GM19025 (cell line): ENCODE results near the gene OVOL1.

ENCODE experiments used
- ATAC-seq: cut with Tn5 transposase; IDR thresholded peaks from one replicate; pipeline ENCODE4 v1.9.1; 2021; ENCODE audit warnings: mild to moderate bottlenecking, low read depth, moderate library complexity; ENCODE audit not compliant: unreplicated experiment

Gene OVOL1

DNA sequence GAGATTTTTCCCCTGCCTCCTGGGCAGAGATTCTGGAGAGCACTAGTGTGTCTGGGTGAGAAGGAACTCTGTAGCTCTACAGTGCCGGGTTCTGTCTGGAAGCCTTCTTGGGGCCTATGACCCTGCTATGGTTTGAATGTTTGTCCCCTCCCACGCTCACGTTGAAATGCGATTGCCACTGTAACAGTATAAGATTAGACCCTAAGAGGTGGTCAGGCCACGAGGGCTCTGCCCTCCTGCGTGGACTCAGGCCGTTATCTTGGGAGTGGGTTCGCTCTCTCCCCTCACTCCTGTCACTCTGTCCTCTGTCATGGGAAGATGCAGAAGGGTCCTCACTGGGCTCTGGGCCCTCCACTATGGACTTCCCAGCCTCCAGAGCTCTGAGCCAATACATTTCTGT lies 9.6 kb upstream of the OVOL1 start:
- ATAC-seq, result no peak

DNA sequence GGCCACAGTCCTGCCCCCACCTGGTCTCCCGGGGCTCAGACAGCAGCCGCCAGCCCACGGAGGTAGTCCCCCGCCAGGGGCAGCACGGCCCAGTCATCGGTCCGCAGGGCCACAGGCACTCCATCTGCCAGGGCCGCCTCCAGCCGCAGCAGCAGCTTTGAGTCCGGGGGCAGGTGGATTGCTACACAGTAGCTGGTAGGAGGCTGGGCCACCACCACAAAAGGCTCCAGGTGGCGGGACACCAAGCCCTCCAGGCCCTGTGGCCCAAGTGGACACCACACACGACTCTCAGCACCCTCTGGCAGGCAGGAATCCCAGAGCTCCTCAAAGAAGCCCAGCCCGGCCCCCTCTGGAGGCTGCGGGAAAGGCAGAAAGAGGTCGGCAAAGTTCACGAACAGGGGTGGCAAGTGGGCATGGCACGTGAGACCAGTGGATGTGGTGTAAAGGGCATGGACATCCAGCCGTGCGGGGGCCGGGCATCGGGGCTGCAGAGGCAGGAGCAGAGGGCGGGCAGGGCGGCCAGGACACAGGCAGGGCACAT lies 9.0 kb upstream of the OVOL1 start:
- ATAC-seq, result no peak

DNA sequence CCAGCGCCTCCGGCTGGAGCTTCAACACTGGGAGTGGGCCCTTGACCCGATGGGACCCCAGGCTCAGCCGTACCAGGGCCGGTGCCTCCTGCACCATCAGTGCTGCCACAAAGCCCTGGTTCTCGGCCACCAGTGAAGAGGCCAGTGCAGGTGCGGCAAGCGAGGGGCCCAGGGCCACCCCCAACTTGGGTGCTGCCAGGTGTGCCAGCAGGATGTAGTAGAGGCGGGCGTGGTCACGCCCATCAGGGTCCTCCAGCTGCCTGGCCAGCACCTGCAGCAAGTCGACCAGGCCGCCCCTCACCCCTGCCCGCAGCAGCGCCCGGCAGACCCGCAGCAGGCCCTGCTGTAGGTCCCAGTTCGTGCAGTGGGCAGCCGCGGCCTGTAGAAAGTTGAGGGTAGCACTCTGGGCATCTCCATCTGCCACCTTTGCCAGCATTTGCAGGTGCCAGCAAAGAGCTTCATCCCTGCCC lies 8.4 kb upstream of the OVOL1 start:
- ATAC-seq, result no peak

DNA sequence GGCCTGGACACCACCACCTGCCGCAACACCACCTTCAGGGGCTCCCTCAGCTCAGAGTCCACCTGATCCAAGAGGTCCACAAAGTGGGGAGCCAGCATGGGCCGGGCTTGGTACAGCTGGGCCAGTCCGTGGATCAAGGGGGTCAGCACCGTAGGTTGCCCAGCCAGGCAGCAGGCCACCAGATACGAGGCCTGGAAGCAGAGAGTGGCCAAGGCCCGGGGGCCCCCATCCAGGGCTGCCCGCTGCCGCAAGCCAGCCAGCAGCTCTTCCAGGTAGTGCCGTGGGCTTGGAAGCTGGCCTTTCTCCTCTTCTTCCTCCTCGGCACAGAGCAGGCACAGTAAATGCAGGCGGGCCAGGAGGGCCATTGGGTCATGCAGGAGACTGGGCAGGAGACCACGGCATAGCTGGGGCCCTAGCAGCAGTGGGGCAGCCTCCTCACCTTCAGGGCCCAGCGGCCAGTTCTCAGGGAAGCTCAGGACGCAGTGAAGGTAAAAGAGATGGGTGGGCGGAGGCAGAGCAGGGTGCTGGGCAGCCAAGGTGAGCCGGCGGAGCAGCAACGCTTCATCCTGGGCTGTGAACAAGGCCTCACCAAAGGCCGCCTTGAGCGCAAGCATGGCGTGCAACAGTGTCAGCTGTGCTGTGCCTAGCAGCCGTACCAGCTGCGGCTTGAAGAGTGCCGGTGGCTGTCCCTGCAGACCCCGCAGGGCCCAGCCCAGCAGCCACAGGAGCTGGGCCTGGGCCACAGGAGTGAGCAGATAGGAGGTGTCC lies 7.8 kb upstream of the OVOL1 start:
- ATAC-seq, result no peak

GRCh38 chr11:65779669-65779918 lies 7.3 kb upstream of the OVOL1 start:
- no peak for ATAC-seq

GRCh38 chr11:65779919-65780769 lies 6.7 kb upstream of the OVOL1 start:
- peak; percentile 41 for ATAC-seq

- peak; percentile 60 for ATAC-seq
Observed at GRCh38 chr11:65780770-65781151, 6.1 kb upstream of the OVOL1 start, which contains the start of gene AP5B1. AP5B1 (minus strand) TSS chr11:65780976; CDS start chr11:65780591, 385 bp downstream.

GRCh38 chr11:65781152-65781961 lies 5.5 kb upstream of the OVOL1 start:
- ATAC-seq, result peak; percentile 33

DNA sequence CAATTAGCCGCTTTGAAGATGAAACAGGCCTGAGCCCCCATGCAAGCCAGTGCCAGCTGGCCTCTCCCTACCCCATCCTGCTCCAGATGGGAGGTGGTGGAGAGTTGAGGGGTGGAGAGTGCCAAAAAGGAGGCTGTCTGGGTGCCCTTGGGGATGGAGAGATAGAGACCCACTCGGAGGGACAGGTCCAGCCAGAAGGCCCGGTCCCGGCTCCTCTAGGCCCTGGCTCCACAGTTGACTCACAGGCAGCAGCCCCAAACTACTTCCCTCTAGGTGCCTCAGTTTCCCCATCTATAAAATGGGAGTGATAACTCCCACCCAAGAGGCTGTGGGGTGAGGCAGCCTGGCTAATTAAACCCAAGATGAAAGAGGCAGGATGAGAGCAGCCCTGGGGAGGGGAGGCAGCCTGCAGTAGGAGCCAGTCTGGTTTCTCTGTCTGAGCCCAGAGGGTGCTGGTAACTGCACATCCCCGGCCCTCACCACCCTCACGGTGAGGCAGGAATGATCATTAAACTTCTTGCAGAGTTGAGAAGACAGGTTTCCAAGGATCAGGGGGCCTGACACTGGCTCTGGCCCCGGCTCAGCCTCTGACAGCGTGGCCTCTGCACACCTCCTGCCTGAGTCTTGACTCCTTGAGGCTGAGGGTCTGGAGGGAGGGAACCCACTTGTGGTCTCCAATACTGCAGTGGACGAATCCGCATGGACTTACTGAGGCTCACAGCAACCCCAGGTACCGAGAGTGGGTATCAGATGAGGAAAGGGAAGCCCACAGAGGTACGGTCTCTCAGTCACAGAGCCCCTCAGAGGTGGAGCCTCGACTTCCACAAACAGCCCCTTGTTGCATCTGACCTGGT lies 4.7 kb upstream of the OVOL1 start:
- no peak for ATAC-seq

DNA sequence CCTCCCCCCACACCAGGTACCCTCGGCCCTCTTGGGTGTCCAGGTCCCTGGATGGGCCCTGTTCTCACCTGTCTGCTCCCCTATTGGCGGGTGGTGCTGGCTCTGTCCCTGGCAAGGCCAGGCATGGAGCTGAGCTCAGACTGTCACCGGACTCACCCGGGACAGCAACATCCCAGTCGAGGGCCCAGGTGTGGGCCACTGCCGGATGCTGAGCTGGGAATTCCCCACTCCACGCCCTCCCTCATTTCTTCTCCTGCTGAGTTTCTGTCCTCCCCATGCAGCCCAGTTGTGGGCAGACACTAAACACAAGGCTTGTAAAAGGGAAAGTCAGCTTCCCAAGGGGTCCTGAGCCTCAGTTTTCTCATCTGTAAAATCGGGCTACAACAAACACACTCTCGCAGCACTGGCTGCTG lies 4.0 kb upstream of the OVOL1 start:
- ATAC-seq, result no peak

DNA sequence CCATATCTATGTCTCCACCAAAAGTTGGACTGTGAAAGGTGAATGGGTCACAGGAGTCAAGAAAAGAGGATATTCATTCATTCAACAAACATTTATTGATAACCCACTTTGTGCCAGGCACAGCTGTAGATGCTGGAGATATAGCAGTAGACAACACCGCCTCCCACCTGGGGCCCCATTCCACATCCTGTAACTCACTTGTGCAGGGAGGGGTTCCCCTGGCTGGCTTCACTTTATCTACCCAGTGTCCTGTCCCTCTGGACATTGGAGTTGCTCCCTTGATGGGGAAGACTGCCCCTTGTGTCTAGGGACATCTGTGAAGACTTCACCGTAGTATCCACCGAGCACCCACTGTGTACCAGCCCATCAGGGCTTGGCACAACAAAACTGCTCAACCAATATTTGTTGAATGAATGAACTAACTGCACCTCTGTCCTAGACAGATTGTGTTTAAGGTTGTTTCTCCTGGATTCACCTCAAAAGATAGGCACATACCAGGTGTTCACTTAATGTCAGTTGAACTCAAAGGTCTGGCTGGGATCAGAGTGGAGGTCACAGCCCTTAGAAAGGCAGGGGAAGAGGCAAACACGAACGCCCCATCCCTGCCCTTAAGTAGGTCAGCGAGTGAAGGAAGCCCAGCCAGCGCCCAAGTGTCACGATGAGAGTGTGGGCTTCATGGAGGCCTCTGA lies 1.4 kb upstream of the OVOL1 start:
- no peak for ATAC-seq

GRCh38 chr11:65786008-65786785 lies 666 bp upstream of the OVOL1 start:
- no peak for ATAC-seq

DNA sequence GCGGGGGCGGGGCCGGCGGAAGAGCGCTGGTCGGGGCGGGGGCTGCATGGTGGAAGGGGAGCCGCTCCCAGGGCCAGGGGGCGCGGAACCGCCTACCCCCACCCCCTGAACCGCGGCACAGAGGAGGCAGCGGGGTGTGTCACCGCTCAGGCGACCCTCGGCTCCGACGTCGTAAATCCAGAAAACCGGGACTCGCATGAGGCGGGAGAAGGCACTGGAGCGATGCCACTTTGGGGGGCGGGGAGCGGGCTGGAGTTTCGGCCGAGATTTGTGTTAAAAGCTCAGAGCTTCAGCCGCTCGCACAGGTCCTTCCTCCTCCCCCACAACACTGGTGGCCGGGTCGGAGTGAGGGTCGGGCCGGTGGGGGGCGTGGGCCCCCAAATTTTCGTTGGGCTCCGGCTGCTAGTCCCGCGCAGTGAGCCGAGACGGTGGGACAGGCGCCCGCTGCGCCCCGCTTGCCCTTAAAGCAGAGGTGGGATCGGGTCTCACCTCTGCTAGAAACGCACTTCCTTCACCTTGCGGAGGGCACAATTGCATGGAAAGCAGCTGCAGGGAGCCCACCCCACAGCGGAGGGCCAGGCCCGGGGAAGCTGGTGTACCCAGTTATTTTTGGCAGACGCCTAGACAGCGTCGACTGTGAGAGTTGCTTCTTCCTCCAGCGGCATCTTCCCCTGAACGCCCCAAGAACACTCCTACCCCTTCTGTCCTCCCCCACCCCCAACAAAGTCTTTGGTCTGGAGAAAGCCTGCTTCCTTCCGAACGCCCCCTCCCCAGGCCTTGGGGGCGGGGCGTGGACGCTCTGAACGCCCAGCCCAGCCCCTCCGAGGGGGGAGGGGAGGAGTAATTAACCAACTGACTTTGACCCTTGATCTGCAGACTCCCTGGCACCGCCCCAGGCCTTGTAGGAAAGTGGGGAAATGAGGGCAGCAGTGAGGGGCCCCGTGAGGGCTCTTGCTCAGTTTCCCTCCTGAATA lies 1.1 kb downstream of the OVOL1 start:
- no peak for ATAC-seq

DNA sequence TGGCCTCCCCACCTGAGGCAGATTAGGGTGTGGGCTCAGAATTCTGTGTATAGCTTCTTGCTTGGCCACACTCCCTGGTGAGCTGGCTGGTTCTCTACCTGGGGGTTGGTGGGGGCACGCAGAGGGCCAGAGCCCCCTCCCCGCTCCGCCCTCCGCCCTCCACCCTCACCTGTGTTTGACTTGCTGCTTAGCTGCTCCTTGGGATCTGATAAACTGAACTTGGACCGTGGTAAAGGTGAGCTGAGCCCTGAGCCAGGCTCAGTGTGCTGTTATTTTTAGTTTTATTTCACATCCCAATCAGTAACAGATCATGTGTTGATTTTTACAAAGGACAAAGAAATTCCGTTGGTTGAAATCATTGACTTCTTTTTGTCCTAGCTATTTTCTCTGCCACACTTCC lies 2.0 kb downstream of the OVOL1 start:
- no peak for ATAC-seq

DNA sequence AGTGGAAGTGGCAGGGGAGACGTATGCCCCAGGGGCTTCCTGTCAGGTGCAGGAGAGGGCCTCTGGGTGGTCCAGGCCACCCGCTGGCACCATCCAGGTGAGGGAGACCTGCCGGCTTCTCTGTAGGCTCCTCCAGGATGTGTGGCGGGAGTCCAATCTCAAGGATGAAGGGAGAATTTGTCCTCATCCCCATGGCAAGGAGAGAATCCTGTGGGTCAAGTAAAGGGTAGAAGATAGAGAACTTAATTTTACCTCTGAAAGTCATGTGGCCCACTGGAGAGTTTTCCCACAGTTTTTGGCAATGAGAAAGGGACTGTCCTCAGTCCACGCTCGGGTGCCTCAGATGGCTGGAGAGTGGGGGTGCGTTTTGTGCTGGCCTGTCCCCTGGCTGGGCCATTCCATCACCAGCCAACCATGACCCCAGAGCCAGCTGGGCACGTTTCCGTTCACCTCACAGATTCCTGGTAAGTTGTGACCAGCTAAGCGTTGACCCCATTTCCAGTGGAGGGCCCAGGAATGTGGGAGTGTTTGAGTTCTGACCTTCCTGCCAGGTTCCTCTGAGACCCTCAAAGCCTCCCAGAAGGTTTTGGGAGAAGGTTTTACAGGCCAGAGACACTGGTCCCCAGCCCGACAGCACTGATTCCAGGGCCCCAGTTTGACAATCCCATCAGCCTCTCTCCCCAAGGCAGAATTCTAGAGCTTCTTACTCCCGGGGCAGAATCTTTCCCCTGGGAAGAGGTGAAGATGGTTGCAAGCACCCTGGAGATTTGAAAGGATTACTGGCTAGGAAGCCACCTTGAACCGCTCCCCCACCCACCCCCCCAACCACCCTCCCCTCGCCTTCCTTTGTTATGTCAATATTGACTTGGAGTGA lies 2.6 kb downstream of the OVOL1 start:
- no peak for ATAC-seq

DNA sequence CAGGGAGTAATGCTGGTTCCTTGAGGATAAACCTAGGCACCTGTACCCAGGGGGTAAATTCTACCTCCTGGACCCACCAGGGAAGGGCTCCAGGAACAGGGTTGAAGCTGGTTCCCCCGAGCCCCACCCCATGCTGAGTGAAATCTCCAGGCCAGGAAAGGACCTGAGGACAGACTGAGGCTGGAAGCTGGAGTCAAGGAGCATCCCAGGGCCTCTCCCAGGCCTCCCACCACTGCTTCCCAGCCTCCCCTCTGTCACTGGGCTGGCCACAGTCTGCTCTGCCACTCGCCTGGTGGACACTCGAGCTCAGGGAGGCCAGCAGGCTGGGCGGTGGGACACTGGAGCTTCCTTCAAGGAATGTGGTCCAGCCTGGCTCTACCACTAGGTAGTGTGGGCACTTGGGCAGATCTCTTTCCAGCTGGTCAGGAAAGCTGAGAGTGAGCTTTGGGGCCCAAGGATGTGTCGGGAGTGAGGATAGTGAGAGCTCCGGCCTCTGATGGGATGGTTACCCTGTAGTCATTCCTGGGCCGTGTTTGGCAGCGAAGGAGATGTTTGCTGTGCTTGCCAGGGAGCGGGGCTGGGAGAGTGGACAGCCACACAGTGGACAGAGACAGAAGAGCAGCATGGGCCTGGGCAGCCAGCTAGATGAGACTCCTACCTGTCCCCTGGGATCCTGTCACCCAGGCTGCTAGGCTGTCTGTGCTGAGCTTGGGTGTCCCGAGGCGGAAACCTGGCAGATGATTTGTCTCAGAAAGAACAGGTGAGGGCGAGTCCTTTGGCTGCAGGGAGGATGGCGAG lies 3.4 kb downstream of the OVOL1 start:
- no peak for ATAC-seq
